Thyroid gland (tissue), 4 donors: ENCODE measurements around the gene ETV6.

ENCODE experiments used
- CTCF ChIP-seq, 6 experiments: fragments of 200-600 bp in 3 of 6; fragments of 450-650 bp in 3 of 6; sonication (generic) in 3 of 6; IDR thresholded peaks; one replicate each; pipeline ENCODE4 v1.5.1; 2016 to 2019; ENCODE audit warnings: antibody characterized with exemption in 6 of 6, mild to moderate bottlenecking in 2 of 6, inconsistent platforms in 1 of 6, moderate library complexity in 1 of 6
- POLR2A ChIP-seq, 2 donors: fragments of 450-650 bp; IDR thresholded peaks; one replicate each; pipeline ENCODE4 v1.6.1; 2017; ENCODE audit warnings: antibody characterized with exemption in 2 of 2, mild to moderate bottlenecking in 2 of 2, moderate library complexity in 1 of 2

- TF ChIP-seq CTCF (IDR thresholded peaks at IDR 0.05): no peak
- no peak for TF ChIP-seq POLR2A (IDR thresholded peaks at IDR 0.05)
These were observed 68.1 kb downstream of the ETV6 start for GRCh38 chr12:11717519-11717961.
